ENCODE results near the gene GNG13.
"Not testable (repeated sequence)": the region's sequence is repeated elsewhere in the genome, so short reads cannot be mapped to it uniquely, and the experiment has no call there.

The GNG13 gene

GRCh38 chr16:760545-761343, 39.8 kb downstream of the GNG13 start, which contains the start of gene MSLN:
Gene MSLN, plus strand, starts transcription at chr16:760734. Its CDS starts 1,947 bp downstream, at chr16:762681.
- no peak for DNase-seq

- no peak for DNase-seq
Observed at GRCh38 chr16:760065-760464, 40.5 kb downstream of the GNG13 start.

- DNase-seq = no peak
Observed at GRCh38 chr16:759110-759910, 41.2 kb downstream of the GNG13 start.

DNA sequence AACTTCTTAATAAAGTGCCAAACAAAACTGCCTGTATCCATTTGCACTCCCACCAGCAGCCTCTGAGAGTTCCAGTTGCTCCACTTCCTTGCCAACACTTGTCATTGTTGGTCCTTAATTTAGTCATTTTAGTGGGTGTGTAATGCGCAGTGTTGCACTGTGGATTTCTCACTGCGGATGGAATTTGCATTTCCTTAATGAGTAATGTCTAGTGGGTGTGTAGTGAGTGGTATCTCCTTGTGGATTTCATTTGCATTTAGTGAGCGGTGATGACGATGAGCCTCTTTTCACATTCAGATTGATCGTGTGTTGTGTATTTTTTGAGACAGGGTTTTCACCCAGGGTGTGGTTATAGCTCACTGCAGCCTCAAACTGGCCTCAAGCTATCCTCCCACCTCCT, 44.1 kb downstream of the GNG13 start:
- no peak for DNase-seq

GRCh38 chr16:754656-755055, 45.9 kb downstream of the GNG13 start:
- DNase-seq = no peak

DNA sequence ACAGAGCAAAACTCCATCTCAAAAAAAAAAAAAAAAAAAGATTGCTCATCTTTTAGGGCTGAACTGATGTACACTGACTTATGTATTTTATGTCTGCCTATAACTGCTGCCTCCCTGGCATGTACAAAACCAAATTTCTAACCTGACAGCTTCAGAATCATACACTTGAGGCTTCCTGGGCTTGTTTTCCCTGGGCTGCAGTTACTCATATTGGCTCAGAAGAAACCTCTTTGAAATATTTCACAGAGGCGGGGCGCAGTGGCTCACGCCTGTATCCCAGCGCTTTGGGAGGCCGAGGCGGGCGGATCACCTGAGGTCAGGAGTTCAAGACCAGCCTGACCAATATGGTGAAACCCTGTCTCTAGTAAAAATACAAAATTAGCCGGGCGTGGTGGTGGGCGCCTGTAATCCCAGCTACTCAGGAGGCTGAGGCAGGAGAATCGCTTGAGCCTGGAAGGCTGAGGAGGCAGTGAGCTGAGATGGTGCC, 46.4 kb downstream of the GNG13 start:
- not testable (repeated sequence) for DNase-seq

- DNase-seq = no peak
Observed at GRCh38 chr16:752007-752312, 48.6 kb downstream of the GNG13 start.

- DNase-seq = no peak
Observed at GRCh38 chr16:751152-752006, 49.2 kb downstream of the GNG13 start.

- DNase-seq = no peak
Observed at GRCh38 chr16:750485-750884, 50.0 kb downstream of the GNG13 start.

GRCh38 chr16:749010-749409, 51.5 kb downstream of the GNG13 start:
- DNase-seq = no peak

Measured in activated CD4-positive, alpha-beta T cell treated with anti-CD3 and anti-CD28 coated beads for 1 hour (primary cell).